Vagina (tissue), 2 donors: ENCODE data around the gene SLC24A3.

Source experiments
- CTCF ChIP-seq, 3 experiments: fragments of 450-650 bp in 2 of 3; fragments of 200-600 bp in 1 of 3; sonication (generic) in 1 of 3; IDR thresholded peaks; one replicate each; pipeline ENCODE4 v1.5.1; 2017 to 2019; ENCODE audit warnings: antibody characterized with exemption in 3 of 3, mild to moderate bottlenecking in 2 of 3, moderate library complexity in 2 of 3
- POLR2A ChIP-seq, 2 donors: fragments of 450-650 bp; IDR thresholded peaks; one replicate each; pipeline ENCODE4 v1.6.1; 2017; ENCODE audit warnings: antibody characterized with exemption in 2 of 2, mild to moderate bottlenecking in 2 of 2, moderate library complexity in 2 of 2

- TF ChIP-seq CTCF (IDR thresholded peaks at IDR 0.05) (no peak), POLR2A (IDR thresholded peaks at IDR 0.05) (no peak)
Measured at GRCh38 chr20:19212469-19212815, at the start of gene SLC24A3.
